Ovary (tissue), 3 donors: ENCODE data around the gene SELENON.

Experiments used
- CTCF ChIP-seq, 3 donors: fragments of 450-650 bp in 2 of 3; fragments of 200-600 bp in 1 of 3; IDR thresholded peaks; one replicate each; pipeline versions ENCODE4 v1.5.1 to v1.8.0; 2016 to 2022; ENCODE audit warnings: antibody characterized with exemption in 3 of 3, mild to moderate bottlenecking in 1 of 3
- EP300 ChIP-seq: sonication (generic); formaldehyde crosslinking; IDR thresholded peaks from one replicate; pipeline ENCODE4 v1.6.1; 2017; ENCODE audit warnings: antibody characterized with exemption
- donor health status: DM: no; HTN: no; CAD: no.

- TF ChIP-seq CTCF (IDR thresholded peaks at IDR 0.05) (no peak), EP300 (no peak)
Measured at GRCh38 chr1:25847929-25848328, 47.9 kb downstream of the SELENON start.
